Myocyte (in vitro differentiated cells): ENCODE results near the gene PLXNB2. TPM values are rescaled to one million over a fixed set of nuclear protein-coding genes. Genes with fewer than 3 reads are reported as not detected.
A peak's percentile ranks its signal among the peaks of the same experiment; 100 is the strongest.

Experiments
- DNase-seq: peaks from one replicate; pipeline ENCODE4 v3.0.0-alpha.2; 2012; ENCODE audit warnings: low read depth
- total RNA-seq: library from RNA; depleted of rRNA; stranded (reverse); fragments of >200 nt; gene quantifications from 2 replicates; pipeline ENCODE4 v1.2.3, GENCODE V29; 2014

PLXNB2 gene
- total RNA-seq, 1 donor from 2014 or later = 112 TPM

GRCh38 chr22:50253046-50253915 lies 54.2 kb downstream of the PLXNB2 start:
- no peak for DNase-seq

DNA sequence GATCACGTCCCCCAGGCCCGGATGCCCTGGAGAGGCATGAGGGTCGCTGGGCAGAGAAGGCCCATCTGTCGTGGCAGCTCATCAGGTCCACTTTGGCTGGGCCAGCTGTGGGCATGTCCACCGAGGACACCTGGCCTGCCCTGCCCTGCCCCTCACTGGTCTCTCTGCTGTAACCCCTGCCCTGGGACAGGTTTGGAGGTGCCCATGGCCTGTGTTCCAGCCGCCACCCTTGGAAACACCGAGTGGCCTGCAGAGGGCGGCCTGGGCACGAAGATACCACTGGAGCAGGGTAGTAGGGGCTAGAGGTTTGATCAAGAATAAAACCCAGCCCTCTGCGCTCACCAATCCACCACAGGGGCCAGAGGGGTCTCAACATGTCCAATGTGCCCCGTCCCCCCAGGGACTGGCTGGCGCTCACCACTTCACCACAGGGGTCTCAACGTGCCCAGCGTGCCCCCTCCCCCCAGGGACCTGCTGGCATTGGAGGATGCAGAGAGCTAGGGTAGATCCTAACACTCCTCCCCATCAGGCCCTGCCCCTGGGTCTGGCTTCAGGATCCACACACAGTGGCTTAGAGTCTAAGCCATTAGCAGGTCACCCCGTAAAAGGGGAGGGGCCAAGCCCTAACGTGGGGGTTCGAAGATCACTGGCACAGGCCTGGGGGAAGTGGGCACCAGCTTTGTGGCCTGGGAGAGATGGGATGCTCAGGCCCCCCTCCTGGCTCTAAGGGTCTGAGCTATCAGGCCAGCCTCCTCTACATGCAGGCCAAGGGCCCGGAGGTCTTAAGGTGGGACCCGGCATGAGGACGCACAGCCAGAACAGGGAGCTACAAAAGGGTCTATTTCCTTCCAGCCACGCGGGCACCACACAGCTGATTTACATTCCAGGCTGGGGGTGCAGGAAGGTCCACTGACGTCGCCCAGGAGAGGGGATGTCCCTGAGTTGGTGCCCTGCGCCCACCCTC lies 55.1 kb downstream of the PLXNB2 start:
- DNase-seq = peak; percentile 74

DNA sequence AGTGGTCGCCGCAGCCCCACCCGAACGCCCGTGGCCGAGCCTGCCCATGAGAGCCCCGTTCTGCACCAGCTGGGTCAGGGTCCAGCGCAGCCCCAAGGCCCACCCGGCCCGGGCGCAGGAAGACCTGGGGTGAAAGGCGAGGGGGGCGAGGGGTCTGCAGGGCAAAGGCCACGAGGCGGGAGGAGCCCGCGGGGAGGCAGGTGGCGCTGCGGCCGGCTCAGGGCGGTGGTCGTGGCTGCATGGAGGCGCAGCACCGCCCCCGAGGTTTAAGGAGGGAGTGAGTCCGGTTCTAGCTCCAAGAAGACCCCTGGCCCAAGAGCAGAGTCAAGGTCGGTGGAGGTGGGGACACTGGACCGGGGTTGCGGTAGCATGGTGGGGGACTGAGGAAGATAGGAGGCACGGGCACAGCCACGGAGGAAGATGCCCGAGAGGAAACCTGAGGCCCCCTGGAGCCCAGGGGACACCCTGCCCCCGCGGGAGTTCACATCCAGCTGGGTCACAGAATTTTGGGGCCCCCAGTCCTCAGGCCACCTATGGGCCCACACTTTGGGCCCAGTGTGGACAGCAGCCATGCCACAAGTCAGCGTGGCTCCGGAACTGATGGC lies 55.9 kb downstream of the PLXNB2 start:
- no peak for DNase-seq

GRCh38 chr22:50250555-50251476 lies 56.6 kb downstream of the PLXNB2 start, which contains the start of gene HDAC10:
HDAC10 (minus strand) TSS chr22:50251265; CDS start chr22:50251032, 233 bp downstream.
- peak; percentile 72 for DNase-seq

DNA sequence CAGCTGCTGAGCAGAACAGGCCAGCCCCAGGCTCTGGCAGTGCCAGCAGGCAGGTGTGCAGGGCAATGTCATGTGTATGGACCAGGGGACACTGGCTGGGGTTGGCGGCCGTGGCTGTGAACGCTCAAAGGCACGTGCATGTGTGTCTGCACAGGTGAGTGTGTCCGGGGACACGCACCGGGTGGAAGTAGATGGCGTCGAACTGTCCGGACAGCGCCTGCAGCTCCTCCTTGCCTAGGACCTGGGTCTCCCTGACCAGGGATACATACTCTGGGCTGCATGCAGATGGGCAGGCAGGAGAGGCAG lies 57.2 kb downstream of the PLXNB2 start:
- DNase-seq = no peak

- DNase-seq = no peak
These were observed 57.9 kb downstream of the PLXNB2 start for GRCh38 chr22:50249341-50250248.

DNA sequence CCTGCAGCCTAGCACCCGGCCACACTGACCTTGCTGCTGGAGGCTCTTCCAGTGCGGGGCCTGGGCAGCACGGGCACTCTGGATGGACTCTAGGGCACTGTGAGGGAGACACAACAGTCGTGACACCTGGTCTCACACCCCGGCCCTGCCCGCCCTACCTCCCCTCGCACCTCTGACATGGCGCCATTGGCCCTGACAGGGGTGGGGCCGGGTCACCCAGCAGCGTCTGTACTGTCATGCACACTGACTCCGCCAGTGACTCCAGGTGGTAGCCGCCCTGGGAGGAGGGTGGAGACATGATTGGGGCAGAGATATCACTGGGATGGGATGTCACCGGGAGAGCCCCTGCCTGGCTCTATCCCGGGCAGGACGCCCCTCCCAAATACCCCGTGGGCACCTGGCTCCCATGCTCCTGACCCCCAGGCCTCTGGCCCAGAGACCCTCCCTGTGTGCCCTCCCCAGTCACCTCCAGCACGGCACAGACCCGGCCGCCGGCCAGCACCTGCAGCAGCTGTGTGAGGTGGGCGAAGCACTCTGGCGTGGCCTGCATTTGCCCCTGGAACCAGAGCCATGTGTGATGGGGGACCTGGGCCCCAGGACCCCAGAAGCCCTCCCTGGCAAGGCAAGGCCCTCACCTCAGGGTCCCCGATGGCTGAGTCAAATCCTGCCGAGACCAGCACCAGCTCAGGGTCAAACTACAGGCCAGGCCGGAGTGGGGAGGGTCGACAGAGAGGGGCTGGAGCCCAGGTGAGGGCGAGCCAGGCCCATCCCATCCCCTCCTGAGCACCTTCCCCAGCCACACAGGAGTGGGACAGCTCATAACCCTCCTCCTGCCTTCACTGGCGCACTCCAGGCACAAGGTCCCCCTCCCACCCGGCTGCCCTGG lies 59.0 kb downstream of the PLXNB2 start:
- no peak for DNase-seq

- DNase-seq = no peak
These were observed 59.7 kb downstream of the PLXNB2 start for GRCh38 chr22:50247748-50248147.

GRCh38 chr22:50246242-50247175 lies 60.9 kb downstream of the PLXNB2 start:
- no peak for DNase-seq

DNA sequence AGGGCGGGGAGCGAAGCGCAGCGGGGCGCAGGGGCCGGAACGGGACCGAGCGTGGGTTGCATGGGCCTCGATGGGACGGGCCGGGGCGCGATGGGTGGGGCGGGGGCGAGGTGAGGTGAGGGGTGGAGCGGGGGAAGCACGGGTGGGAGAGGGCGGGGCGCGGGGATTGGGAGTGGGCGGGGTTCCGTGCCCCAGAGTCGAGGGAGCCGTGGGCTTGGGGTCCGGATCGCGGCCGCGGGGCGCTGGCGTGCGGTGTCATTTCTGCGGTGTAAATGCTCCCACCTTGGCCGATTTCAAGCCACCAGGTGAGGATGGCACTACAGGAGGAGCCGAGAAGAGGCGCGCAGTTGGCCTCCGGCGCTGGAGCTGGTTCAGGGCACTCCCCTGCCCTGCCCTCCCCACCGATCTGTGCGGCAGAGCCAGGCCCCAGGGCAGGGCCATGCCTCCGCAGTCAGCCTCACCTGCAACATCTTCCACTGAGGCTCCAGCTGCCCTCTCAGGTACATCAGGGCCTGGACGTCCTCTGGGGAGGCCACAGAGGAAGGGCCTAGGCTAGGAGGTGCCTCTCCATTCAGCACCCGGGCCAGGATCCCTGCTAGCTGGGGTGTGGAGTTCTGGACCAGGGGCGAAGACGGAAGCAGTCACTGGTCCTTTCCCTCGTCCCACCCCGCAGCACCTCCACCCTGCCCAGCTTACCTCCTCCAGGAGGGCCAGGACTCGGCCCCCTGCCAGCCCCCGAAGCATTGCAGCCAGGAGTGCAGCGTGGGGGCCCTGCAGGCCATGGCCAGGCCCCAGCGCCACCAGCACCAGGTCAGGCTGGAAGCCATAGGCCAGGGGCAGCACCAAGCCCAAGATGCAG lies 62.0 kb downstream of the PLXNB2 start:
- DNase-seq = no peak

DNA sequence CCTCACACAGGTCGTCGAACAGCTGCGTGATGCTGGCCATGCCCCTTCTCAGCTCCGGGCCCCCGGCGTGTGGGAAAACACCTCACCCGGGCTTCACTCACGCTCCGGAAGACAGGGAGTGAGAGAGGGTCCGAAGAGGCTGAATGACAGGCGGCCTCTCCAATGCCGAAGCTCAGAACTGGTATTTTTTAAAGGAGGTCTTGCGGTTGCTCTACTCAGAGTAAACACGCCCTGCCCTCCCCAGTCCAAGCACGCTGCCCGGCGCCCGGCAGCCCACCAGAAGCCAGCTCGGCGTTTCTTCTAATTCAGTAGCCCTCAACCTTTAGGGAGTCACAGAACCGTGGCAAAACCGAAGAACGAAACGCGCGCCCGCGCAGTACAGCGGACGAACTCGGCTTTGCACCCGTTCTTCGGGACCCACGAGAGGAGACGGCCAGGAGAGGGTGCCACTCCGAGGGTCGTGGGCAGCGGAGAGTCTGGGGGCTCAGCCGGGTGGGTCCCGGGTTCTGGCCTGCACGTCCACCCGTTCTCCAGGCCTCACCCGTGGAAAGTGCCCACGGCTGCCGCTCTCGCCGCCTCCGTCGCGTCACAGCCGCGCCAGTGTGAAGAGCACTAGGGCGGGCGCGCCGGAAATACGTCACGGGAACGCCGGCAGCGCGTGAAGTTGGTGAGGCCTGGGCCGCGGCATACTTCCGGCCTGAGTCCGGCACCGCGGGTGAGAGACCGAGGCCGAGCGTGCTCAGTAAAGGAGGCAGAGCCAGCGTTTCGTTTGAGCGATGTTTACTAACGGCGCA lies 62.8 kb downstream of the PLXNB2 start, which contains the start of gene TUBGCP6:
Gene TUBGCP6 (minus strand): TSS at position 604 of the 794 bp plus-strand sequence. CDS start 564 bp downstream, at position 40.
- peak; percentile 93 for DNase-seq

GRCh38 chr22:50243685-50244419 lies 63.6 kb downstream of the PLXNB2 start:
- DNase-seq = peak; percentile 47

DNA sequence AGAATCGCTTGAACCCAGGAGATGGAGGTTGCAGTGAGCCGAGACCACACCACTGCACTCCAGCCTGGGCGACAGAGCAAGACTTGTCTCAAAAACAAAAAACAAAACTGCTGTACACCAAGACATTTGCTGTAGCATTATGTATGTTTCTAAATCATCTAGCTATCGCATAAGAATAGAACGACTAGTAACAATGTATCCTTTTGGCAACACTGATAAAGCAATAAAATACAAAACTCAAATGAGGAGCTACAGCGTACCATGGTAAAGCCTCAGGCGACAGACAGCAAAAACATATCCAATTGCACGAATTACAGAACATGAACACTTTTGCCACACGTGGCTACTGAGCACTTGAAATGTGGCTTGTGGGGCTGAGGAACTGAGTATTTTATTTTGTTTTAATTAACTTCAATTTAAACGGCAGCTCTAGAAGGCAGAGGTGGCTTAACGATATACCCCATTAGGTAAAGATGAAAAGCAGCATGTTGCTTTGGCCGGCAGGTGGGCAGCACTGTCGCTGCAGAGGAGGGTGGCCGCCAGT lies 65.0 kb downstream of the PLXNB2 start:
- DNase-seq = no peak

DNA sequence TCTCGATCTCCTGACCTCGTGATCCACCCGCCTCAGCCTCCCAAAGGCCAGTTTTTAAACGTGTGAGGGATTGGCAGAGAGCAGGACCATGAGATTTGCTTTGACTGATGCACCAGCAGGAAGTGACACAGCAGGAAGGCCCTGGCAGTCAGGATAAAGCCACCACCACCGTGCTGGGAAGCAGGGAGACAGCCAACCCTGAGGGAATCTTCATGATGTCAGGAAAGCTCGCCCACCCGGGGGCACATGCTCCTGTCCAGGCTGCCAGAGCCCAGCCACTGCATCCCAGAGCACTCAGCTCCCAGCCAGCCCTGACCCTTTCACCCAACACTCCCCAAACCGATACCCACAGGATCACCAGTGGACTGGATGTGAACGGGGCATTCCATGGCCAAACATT lies 68.7 kb downstream of the PLXNB2 start:
- no peak for DNase-seq
